NB4 (cell line): ENCODE measurements around the gene ARHGEF12.

Experiments
- DNase-seq: peaks from one replicate; pipeline ENCODE4 v3.0.0; 2010; ENCODE audit warnings: low read depth
- H3K4me3 ChIP-seq: one replicate; pipeline ENCODE4 v1.5.1; 2011; ENCODE audit warnings: mild to moderate bottlenecking, low read depth, low read length, moderate library complexity
- CTCF ChIP-seq: IDR thresholded peaks from one replicate; pipeline ENCODE4 v1.5.1; 2012; ENCODE audit warnings: low read depth, low read length
- MAX ChIP-seq: IDR thresholded peaks from 2 replicates; pipeline ENCODE4 v1.6.1; 2011; ENCODE audit warnings: low read depth, low read length
- MYC ChIP-seq: IDR thresholded peaks from 2 replicates; pipeline ENCODE4 v1.6.1; 2011; ENCODE audit warnings: low read depth, low read length
- POLR2A ChIP-seq: IDR thresholded peaks from 2 replicates; pipeline ENCODE4 v1.6.1; 2011; ENCODE audit warnings: mild to moderate bottlenecking; ENCODE audit not compliant: insufficient read length; ENCODE audit errors: extremely low read depth

ARHGEF12 gene

GRCh38 chr11:120350637-120351036 is 14.4 kb downstream of the ARHGEF12 start:
- no peak overlapping the region for H3K4me3 ChIP-seq
- TF ChIP-seq MYC (no peak), MAX (no peak), POLR2A (no peak), CTCF (no peak)
- DNase-seq = no peak

GRCh38 chr11:120352405-120352804 is 16.2 kb downstream of the ARHGEF12 start:
- no peak overlapping the region for H3K4me3 ChIP-seq
- TF ChIP-seq MAX (no peak), MYC (no peak), POLR2A (no peak), CTCF (no peak)
- DNase-seq = no peak

GRCh38 chr11:120354068-120354467 is 17.9 kb downstream of the ARHGEF12 start:
- DNase-seq = no peak
- H3K4me3 ChIP-seq = no peak overlapping the region
- TF ChIP-seq MAX (no peak), CTCF (no peak), MYC (no peak), POLR2A (no peak)

GRCh38 chr11:120354779-120355178 is 18.6 kb downstream of the ARHGEF12 start:
- H3K4me3 ChIP-seq = no peak overlapping the region
- TF ChIP-seq MAX (no peak), MYC (no peak), CTCF (no peak), POLR2A (no peak)
- DNase-seq = no peak

GRCh38 chr11:120357620-120358019 is 21.4 kb downstream of the ARHGEF12 start:
- H3K4me3 ChIP-seq = no peak overlapping the region
- DNase-seq = no peak
- no peak for TF ChIP-seq MAX
- no peak for TF ChIP-seq MYC
- no peak for TF ChIP-seq CTCF

GRCh38 chr11:120358729-120359128 is 22.5 kb downstream of the ARHGEF12 start:
- no peak for DNase-seq
- TF ChIP-seq POLR2A (no peak), CTCF (no peak), MYC (no peak), MAX (no peak)
- no peak overlapping the region for H3K4me3 ChIP-seq
